Brain microvascular endothelial cell (primary cell): Measurements from ENCODE around the gene ZNF804B.

Experiments
- DNase-seq: peaks from one replicate; pipeline ENCODE4 v3.0.0-alpha.2; 2020
- H3K27ac ChIP-seq: fragments of 250-450 bp; sonication (Bioruptor Pico); 2 replicates; pipeline ENCODE4 v1.5.1; 2020; ENCODE audit warnings: mild to moderate bottlenecking, moderate library complexity
- H3K27me3 ChIP-seq: fragments of 250-450 bp; sonication (Bioruptor Pico); replicated peaks from 2 replicates; pipeline ENCODE4 v1.5.1; 2020; ENCODE audit warnings: mild to moderate bottlenecking
- H3K36me3 ChIP-seq: fragments of 250-450 bp; sonication (Bioruptor Pico); replicated peaks from 2 replicates; pipeline ENCODE4 v1.5.1; 2020; ENCODE audit warnings: mild to moderate bottlenecking
- H3K4me3 ChIP-seq: 2 replicates; pipeline ENCODE4 v1.5.1; 2011; ENCODE audit warnings: low read depth, mild to moderate bottlenecking, control low read depth, low read length, moderate library complexity
- CTCF ChIP-seq: IDR thresholded peaks from 2 replicates; pipeline ENCODE4 v1.5.1; 2011; ENCODE audit warnings: low read depth, mild to moderate bottlenecking, moderate library complexity, low read length, control low read depth, inconsistent platforms; ENCODE audit errors: missing control alignments
- in situ Hi-C: cut with HindIII; loops from 2 replicates; pipeline ENCODE4 v1.10.0; 2017; ENCODE audit warnings: low sequenced_read_pairs, low pct_ligation_motif_present

ZNF804B gene

DNA sequence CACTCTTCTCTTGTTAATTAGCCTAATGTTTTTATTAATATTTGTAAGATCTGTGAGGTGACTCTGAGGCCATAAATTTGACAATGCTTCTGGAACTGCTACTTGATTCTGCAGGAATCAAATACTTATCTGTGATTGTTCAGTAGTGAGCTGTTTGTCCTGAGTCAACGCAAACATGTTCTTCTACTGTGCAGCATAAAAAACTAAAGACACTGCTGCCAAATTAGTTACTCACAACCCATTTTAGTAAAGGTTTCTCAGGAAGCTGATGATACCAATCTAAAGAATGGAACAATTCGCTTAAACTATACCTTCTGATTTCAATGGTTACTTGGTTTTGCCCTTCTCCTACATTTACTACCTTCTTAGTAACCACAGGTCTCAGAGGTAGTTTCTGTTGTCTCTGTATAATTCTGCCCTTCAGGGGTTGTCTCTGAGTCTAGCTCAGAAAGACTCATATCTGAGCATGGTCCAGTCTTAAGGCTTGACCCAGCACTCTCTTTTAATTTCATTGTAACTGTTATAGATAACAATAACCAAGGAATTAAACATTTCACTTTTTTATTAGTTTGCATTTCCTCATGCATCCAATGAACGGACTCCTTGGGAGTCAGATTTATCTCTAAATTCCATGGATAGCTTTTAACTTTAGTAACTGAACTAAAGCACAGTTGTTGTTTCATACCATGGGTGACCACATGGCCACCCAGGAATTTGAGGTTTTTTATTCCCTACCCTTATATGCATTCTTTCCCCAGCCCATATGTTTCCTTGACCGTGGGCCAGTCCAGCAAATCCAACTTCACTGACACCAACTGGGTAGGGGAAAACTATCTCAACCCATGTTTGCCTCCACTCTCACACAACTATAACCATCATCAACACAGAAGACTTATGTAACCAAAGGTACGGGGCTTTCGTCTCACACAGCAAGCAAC, 345.5 kb downstream of the ZNF804B start:
- no peak for DNase-seq
- in situ Hi-C loops: no loop called here
- no peak for TF ChIP-seq CTCF
- no peak overlapping the region for H3K27ac ChIP-seq
- no peaks in the 10 kb centered on the region for H3K36me3 ChIP-seq
- H3K4me3 ChIP-seq: no peak overlapping the region
- H3K27me3 ChIP-seq: no peaks in the 10 kb centered on the region

GRCh38 chr7:89123871-89124270, 364.4 kb downstream of the ZNF804B start:
- in situ Hi-C loops: no loop called here
- H3K4me3 ChIP-seq: no peak overlapping the region
- H3K27me3 ChIP-seq: no peaks in the 10 kb centered on the region
- H3K27ac ChIP-seq: no peak overlapping the region
- no peaks in the 10 kb centered on the region for H3K36me3 ChIP-seq
- no peak for DNase-seq
- TF ChIP-seq CTCF: no peak

GRCh38 chr7:89129600-89130375, 370.3 kb downstream of the ZNF804B start:
- no peak overlapping the region for H3K27ac ChIP-seq
- no peak for TF ChIP-seq CTCF
- no peaks in the 10 kb centered on the region for H3K36me3 ChIP-seq
- no peaks in the 10 kb centered on the region for H3K27me3 ChIP-seq
- DNase-seq: no peak
- in situ Hi-C loops: no loop called here
- H3K4me3 ChIP-seq: no peak overlapping the region

- TF ChIP-seq CTCF: no peak
Measured at GRCh38 chr7:89133357-89133756, 373.9 kb downstream of the ZNF804B start.

DNA sequence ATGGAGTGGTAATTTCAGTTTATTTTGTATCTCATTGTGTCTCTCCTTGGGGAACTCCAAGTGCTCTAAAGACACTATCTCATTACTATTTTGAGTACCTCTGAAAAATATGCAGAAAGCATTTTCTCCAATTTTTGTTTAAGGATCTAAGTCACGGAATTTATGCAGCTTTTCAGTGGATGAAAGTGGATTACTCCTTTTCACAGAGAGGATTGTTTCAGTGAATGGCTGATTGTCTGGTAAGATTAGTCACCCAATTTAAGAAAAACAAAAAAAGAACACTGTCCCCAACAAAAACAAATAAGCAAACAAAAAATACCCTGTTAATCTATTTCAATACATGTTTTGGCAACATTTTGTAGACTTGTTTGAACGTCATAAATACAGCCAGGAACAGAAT, 374.3 kb downstream of the ZNF804B start:
- H3K36me3 ChIP-seq: no peaks in the 10 kb centered on the region
- DNase-seq: no peak
- H3K27ac ChIP-seq: no peak overlapping the region
- in situ Hi-C loops: no loop called here
- no peaks in the 10 kb centered on the region for H3K27me3 ChIP-seq
- no peak overlapping the region for H3K4me3 ChIP-seq
- TF ChIP-seq CTCF: no peak

More at GRCh38 chr7:89133357-89133756, 373.9 kb downstream of the ZNF804B start:
- Histone ChIP-seq H3K36me3 (no peaks in the 10 kb centered on the region), H3K4me3 (no peak overlapping the region), H3K27me3 (no peaks in the 10 kb centered on the region), H3K27ac (no peak overlapping the region)
- in situ Hi-C loops: no loop called here
- DNase-seq: no peak
